Caco-2 (cell line): Measurements from ENCODE around the gene BACH2. TPM values are rescaled to one million over a fixed set of nuclear protein-coding genes. Genes with fewer than 3 reads are reported as not detected.

Experiments used
- BruUV-seq: library from RNA; stranded (reverse); fragments of 400-500 nt; replicated peaks from 2 replicates; lab custom pipeline; 2021; lab: Mats Ljungman, UMichigan
- CTCF ChIA-PET: fragments of 300-600 bp; sonication (Branson Sonifier 250); formaldehyde crosslinking; loops from one replicate; lab custom pipeline; 2022; ENCODE audit warnings: antibody characterized with exemption; lab: Charles Lee
- POLR2A ChIA-PET: fragments of 300-600 bp; sonication (Branson Sonifier 250); formaldehyde crosslinking; loops from one replicate; lab custom pipeline; 2022; ENCODE audit warnings: antibody characterized with exemption; lab: Charles Lee
- DNase-seq, 2 experiments: peaks; one replicate each; pipeline versions ENCODE4 v3.0.0 to v3.0.0-alpha.2; 2020 to 2022
- H3K27me3 ChIP-seq: replicated peaks from 2 replicates; pipeline ENCODE4 v1.6.0; 2011; ENCODE audit warnings: low read length; ENCODE audit not compliant: control insufficient read depth, insufficient read depth
- H3K36me3 ChIP-seq: 2 replicates; pipeline ENCODE4 v1.5.1; 2011; ENCODE audit warnings: low read length; ENCODE audit not compliant: control insufficient read depth, insufficient read depth
- H3K4me1 ChIP-seq: fragments of 250-450 bp; sonication (Bioruptor Pico); 2 replicates; pipeline ENCODE4 v1.5.1; 2020; ENCODE audit warnings: mild to moderate bottlenecking
- H3K4me3 ChIP-seq: 2 replicates; pipeline ENCODE4 v1.5.1; 2011; ENCODE audit warnings: low read depth, mild to moderate bottlenecking, control low read depth, low read length
- H3K9me3 ChIP-seq: fragments of 250-450 bp; sonication (Bioruptor Pico); 2 replicates; pipeline ENCODE4 v1.5.1; 2020; ENCODE audit warnings: mild to moderate bottlenecking, moderate library complexity
- H3K27ac Mint-ChIP-seq: one replicate; pipeline ENCODE4 v1.8.0; 2022; ENCODE audit warnings: mixed read lengths; ENCODE audit not compliant: unreplicated experiment
- H3K27me3 Mint-ChIP-seq: one replicate; pipeline ENCODE4 v1.8.0; 2022; ENCODE audit warnings: mixed read lengths; ENCODE audit not compliant: insufficient read depth, unreplicated experiment
- H3K36me3 Mint-ChIP-seq: one replicate; pipeline ENCODE4 v1.8.0; 2022; ENCODE audit warnings: mild to moderate bottlenecking, mixed read lengths; ENCODE audit not compliant: insufficient read depth, unreplicated experiment
- H3K4me1 Mint-ChIP-seq: one replicate; pipeline ENCODE4 v1.8.0; 2022; ENCODE audit warnings: low read depth, mixed read lengths; ENCODE audit not compliant: unreplicated experiment
- H3K4me3 Mint-ChIP-seq: one replicate; pipeline ENCODE4 v1.8.0; 2022; ENCODE audit warnings: mild to moderate bottlenecking, moderate library complexity, mixed read lengths; ENCODE audit not compliant: unreplicated experiment
- H3K9me3 Mint-ChIP-seq: one replicate; pipeline ENCODE4 v1.8.0; 2022; ENCODE audit warnings: mixed read lengths; ENCODE audit not compliant: unreplicated experiment
- intact Hi-C: fragments of 100-400 bp; cut with micrococcal nuclease; formaldehyde crosslinking; loops from one replicate; pipeline ENCODE4 v1.10.0; 2022; ENCODE audit not compliant: unreplicated experiment
- total RNA-seq: library from RNA; stranded (reverse); gene quantifications from 2 replicates; pipeline ENCODE4 v1.2.3, GENCODE V29; 2022
- TF ChIP-seq, protein P1 (sequence below), 2 experiments: fragments of 200-600 bp in 1 of 2; IDR thresholded peaks; 1 replicate in 1 of 2; 2 replicates in 1 of 2; pipeline versions ENCODE4 v1.5.1 to v1.8.0; 2011 to 2022; ENCODE audit warnings: antibody characterized with exemption in 1 of 2, control low read depth in 1 of 2, inconsistent platforms in 1 of 2, low read depth in 1 of 2, low read length in 1 of 2, mild to moderate bottlenecking in 1 of 2, moderate library complexity in 1 of 2; ENCODE audit not compliant: insufficient read depth in 1 of 2, severe bottlenecking in 1 of 2, unreplicated experiment in 1 of 2

Gene BACH2
- total RNA-seq, 1 experiment from 2014 or later = 0.43 TPM

DNA sequence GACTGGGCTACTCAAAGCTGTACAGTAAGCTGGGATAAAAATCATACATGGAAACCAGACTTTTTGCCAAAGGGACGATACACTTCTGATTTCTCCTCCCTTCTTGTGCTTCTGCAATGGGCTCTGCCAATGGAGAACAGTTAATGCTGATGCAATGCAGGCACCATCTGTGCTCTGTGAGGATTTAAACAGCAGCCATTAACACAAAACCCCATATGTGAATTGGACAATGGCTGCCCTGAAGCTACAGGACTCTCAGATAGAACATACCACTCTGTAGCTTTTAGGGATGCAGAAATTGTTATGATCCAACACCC, 330.5 kb downstream of the BACH2 start:
- no peak overlapping the region for H3K4me3 Mint-ChIP-seq
- H3K27ac Mint-ChIP-seq = no peak overlapping the region
- Histone ChIP-seq H3K27me3 (no peaks in the 10 kb centered on the region), H3K36me3 (no peaks in the 10 kb centered on the region), H3K4me1 (no peaks in the 10 kb centered on the region), H3K4me3 (no peak overlapping the region), H3K9me3 (no peaks in the 10 kb centered on the region; the same call in 1 of the 2 replicates)
- no peaks in the 10 kb centered on the region for H3K9me3 Mint-ChIP-seq
- POLR2A ChIA-PET = no interaction called here
- H3K27me3 Mint-ChIP-seq = peaks cover 30% of the 10 kb centered on the region
- intact Hi-C loops = no loop called here
- no TSS peak for BruUV-seq
- CTCF ChIA-PET = interaction anchor here (0.9 kb wide), 1 partner anchor 26 kb away, joined by 4 read pairs; no protein-coding TSS in a partner anchor
- TF ChIP-seq, protein P1, sequence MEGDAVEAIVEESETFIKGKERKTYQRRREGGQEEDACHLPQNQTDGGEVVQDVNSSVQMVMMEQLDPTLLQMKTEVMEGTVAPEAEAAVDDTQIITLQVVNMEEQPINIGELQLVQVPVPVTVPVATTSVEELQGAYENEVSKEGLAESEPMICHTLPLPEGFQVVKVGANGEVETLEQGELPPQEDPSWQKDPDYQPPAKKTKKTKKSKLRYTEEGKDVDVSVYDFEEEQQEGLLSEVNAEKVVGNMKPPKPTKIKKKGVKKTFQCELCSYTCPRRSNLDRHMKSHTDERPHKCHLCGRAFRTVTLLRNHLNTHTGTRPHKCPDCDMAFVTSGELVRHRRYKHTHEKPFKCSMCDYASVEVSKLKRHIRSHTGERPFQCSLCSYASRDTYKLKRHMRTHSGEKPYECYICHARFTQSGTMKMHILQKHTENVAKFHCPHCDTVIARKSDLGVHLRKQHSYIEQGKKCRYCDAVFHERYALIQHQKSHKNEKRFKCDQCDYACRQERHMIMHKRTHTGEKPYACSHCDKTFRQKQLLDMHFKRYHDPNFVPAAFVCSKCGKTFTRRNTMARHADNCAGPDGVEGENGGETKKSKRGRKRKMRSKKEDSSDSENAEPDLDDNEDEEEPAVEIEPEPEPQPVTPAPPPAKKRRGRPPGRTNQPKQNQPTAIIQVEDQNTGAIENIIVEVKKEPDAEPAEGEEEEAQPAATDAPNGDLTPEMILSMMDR (IDR thresholded peaks at IDR 0.05; ENCODE audit: insufficient read depth in 1 of 2, low read depth in 1 of 2, low read length in 1 of 2, severe bottlenecking in 1 of 2, unreplicated experiment in 1 of 2) = no peak
- H3K4me1 Mint-ChIP-seq = no peaks in the 10 kb centered on the region
- DNase-seq = no peak
- H3K36me3 Mint-ChIP-seq = no peaks in the 10 kb centered on the region

DNA sequence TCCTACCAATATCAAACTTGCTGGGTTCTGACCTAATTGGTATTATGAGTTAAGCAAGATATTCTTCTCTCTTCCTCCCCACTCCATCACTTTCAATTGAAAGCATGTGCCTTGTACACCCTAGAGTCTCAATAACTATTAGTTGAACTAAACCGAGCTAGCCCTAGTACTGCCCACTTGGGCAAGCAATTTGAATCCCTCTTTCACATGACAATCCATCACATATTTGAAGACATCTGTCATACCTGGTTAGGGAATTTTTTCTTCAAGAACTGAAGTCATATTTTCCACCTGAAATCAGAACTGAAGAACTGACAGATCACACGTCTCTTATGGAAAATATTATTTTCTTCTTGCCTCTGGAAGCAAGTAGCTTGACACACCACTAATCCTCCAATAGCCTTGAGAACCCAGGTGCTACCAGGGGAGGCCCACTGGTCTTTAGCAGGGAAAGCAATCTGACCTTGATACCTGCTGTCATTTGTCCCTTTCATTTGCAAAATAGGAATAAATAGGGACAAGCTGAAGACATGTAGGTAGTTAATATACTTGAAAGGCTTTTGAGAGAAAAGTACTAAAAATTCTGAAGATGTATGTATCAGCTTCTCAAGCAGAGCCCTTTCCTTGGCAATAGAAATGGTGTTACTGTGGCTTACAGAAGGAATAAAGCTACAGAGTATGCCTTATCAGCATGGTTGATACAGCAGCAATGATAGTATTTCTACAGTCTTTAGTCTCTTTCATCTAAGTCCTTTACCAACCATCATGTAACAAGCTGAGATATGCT, 331.0 kb downstream of the BACH2 start:
- intact Hi-C loops = no loop called here
- ChIA-PET CTCF (interaction anchor here (0.9 kb wide), 1 partner anchor 25 kb away, joined by 4 read pairs; no protein-coding TSS in a partner anchor), POLR2A (no interaction called here)
- Histone ChIP-seq H3K36me3 (no peaks in the 10 kb centered on the region), H3K4me1 (no peaks in the 10 kb centered on the region), H3K4me3 (no peak overlapping the region), H3K27me3 (no peaks in the 10 kb centered on the region), H3K9me3 (no peaks in the 10 kb centered on the region)
- Mint-ChIP-seq H3K9me3 (no peaks in the 10 kb centered on the region), H3K27ac (no peak overlapping the region), H3K27me3 (peaks cover 30% of the 10 kb centered on the region), H3K4me3 (no peak overlapping the region), H3K4me1 (no peaks in the 10 kb centered on the region), H3K36me3 (no peaks in the 10 kb centered on the region)
- BruUV-seq = no TSS peak
- no peak for DNase-seq
- TF ChIP-seq, protein P1 (IDR thresholded peaks at IDR 0.05; ENCODE audit: insufficient read depth in 1 of 2, low read depth in 1 of 2, low read length in 1 of 2, severe bottlenecking in 1 of 2, unreplicated experiment in 1 of 2) = no peak

DNA sequence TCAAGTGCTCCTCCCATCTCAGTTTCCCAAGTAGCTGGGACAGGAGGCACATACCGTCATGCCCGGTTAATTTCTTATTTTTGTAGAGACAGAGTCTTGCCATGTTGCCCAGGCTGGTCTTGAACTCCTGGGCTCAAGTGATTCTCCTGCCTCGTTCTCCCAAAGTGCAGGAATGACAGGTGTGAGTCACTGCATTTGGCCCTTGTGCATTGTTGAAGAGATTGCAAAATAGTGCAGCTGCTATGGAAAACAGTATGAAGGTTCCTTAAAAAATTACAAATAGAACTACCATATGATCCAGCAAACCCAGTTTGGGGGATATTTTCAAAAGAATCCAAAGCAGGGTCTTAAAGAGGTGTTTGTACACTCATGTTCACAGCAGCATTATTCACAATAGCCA, 333.3 kb downstream of the BACH2 start:
- CTCF ChIA-PET = no interaction called here
- TF ChIP-seq, protein P1 (IDR thresholded peaks at IDR 0.05; ENCODE audit: insufficient read depth in 1 of 2, low read depth in 1 of 2, low read length in 1 of 2, severe bottlenecking in 1 of 2, unreplicated experiment in 1 of 2) = no peak
- Histone ChIP-seq H3K36me3 (no peaks in the 10 kb centered on the region), H3K4me3 (no peak overlapping the region), H3K4me1 (no peaks in the 10 kb centered on the region), H3K9me3 (no peaks in the 10 kb centered on the region), H3K27me3 (no peaks in the 10 kb centered on the region)
- intact Hi-C loops = no loop called here
- H3K9me3 Mint-ChIP-seq = no peaks in the 10 kb centered on the region
- H3K27me3 Mint-ChIP-seq = peaks cover 43% of the 10 kb centered on the region
- no peak overlapping the region for H3K27ac Mint-ChIP-seq
- H3K4me1 Mint-ChIP-seq = no peaks in the 10 kb centered on the region
- POLR2A ChIA-PET = no interaction called here
- BruUV-seq = no TSS peak
- H3K4me3 Mint-ChIP-seq = no peak overlapping the region
- H3K36me3 Mint-ChIP-seq = no peaks in the 10 kb centered on the region
- no peak for DNase-seq
